GM15510 (cell line): Measurements from ENCODE around the gene RNF222.

ENCODE experiments used
- POLR2A ChIP-seq: IDR thresholded peaks from 3 replicates; pipeline ENCODE4 v1.6.1; 2011; ENCODE audit warnings: borderline replicate concordance; ENCODE audit not compliant: insufficient read length; ENCODE audit errors: extremely low read depth

RNF222 gene

GRCh38 chr17:8393470-8394231, 4.0 kb downstream of the RNF222 start:
- TF ChIP-seq POLR2A = no peak

GRCh38 chr17:8392674-8393469, 4.8 kb downstream of the RNF222 start:
- no peak for TF ChIP-seq POLR2A

GRCh38 chr17:8392274-8392673, 5.4 kb downstream of the RNF222 start:
- TF ChIP-seq POLR2A = no peak

DNA sequence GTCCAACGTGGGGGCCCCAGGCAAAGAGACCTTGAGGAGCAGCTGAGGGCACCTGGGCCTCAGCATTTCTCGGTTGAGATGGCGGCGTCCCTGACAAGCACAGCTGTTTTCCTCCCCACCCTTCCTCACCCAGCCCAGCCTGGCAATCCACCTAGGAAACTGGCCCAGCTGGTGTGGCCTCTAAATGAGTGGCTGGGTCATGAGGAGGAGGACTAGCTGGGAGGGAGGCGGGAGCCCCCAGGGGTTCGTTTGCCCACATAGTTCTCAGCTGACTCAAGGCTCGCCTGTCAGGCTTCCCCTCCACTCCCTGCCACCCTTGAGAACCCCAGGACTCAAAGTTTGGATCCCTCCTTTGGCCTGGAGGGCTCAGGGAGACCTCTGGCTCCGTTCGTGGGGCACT, 5.9 kb downstream of the RNF222 start:
- no peak for TF ChIP-seq POLR2A

GRCh38 chr17:8387914-8388651, 9.5 kb downstream of the RNF222 start:
- TF ChIP-seq POLR2A = no peak

GRCh38 chr17:8386841-8387240, 10.8 kb downstream of the RNF222 start:
- TF ChIP-seq POLR2A = no peak

GRCh38 chr17:8384801-8385378, 12.7 kb downstream of the RNF222 start:
- no peak for TF ChIP-seq POLR2A

GRCh38 chr17:8383143-8383822, 14.3 kb downstream of the RNF222 start, which contains the start of gene RPL26:
RPL26 (minus strand) TSS chr17:8383193; CDS start chr17:8382310, 883 bp downstream.
- peak; percentile 93 for TF ChIP-seq POLR2A

DNA sequence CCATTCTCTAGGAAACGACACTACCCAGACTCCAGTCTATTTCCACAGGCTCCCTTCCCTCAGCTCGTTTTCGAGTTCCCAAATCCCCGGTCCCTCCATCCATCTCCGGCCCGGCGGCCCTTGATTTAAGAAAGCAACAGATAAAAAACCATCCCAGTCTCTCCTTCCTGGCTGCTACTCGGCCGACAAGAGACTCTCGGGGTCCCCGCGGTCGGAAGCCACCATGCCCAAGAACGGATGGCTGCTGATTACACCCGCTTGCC, 14.8 kb downstream of the RNF222 start:
- TF ChIP-seq POLR2A = no peak

DNA sequence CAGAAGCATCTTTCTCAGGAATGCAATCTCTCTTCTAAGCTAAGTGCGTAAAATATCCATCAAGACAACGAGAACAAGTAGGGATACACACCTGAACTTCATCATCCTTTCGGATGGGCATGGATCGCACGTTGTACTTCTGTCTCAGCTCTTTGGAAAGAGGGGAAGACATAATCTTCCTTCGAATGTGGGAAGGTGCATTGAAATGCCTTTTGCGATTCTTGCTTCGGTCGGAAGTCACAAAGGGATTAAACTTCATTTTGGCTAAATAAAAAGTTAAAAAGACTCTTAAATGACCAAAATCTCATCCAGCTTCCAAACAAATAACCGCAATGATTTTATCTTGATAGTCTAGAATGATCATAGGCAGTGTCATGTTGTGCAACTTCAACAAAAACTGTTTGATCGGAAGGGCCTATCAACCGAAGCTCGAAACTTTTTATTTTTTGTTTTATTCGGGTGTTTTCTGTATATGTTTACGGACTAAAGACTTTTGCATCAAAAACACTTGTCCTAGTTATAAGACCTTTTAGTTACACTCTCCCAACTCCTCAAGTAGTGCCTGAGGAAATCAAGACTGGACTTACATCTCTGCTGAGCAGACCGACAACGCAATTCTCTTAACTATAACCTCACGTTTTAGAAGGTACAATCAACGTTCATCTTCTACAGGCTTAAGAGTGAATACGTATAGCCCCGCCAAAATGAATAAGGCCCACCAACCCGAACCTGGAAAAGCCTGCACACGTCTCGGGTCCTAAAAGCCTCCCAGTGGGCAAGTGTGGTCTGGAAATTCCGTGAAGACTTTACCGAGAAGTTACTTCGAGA, 15.4 kb downstream of the RNF222 start:
- TF ChIP-seq POLR2A = no peak

- no peak for TF ChIP-seq POLR2A
These were observed 17.6 kb downstream of the RNF222 start for GRCh38 chr17:8380049-8380448.

GRCh38 chr17:8377422-8377821, 20.2 kb downstream of the RNF222 start:
- TF ChIP-seq POLR2A = no peak

- TF ChIP-seq POLR2A = peak; percentile 78
These were observed 21.2 kb downstream of the RNF222 start, which contains the start of gene KRABD2 for GRCh38 chr17:8376271-8377067. KRABD2 (minus strand) TSS chr17:8376704.
